CD4-positive, alpha-beta T cell treated with Interleukin-6 at 100 ng/mL for 8 hours (primary cell): ENCODE results near the gene NXNL1.
"Not testable (repeated sequence)": the region's sequence is repeated elsewhere in the genome, so short reads cannot be mapped to it uniquely, and the experiment has no call there.

Experiments used
- DNase-seq: peaks from one replicate; pipeline ENCODE4 v3.0.0-alpha.2; 2020; ENCODE audit warnings: mixed read lengths, low spot score

NXNL1 gene, protein sequence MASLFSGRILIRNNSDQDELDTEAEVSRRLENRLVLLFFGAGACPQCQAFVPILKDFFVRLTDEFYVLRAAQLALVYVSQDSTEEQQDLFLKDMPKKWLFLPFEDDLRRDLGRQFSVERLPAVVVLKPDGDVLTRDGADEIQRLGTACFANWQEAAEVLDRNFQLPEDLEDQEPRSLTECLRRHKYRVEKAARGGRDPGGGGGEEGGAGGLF

GRCh38 chr19:17460372-17461230, at the start of gene NXNL1:
TSS of gene NXNL1 (minus strand) at chr19:17460926. CDS start at chr19:17460869, 57 bp downstream.
- DNase-seq, result no peak

DNA sequence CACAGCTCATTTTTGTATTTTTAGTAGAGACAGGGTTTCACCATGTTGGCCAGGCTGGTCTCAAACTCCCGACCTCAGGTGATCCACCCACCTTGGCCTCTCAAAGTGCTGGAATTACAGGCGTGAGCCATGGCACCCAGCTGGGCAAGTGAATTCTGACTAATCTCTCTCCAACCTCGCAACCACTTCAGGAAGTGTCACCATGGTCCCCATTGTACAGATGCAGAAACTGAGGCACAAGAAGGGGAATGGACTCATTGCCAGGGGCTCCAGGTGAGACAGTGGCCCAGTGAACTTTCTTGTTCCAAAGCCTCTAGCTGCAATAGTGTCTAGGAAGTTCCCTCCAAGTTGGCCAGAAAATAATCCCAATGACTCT, 47.8 kb upstream of the NXNL1 start:
- DNase-seq, result not testable (repeated sequence)

DNA sequence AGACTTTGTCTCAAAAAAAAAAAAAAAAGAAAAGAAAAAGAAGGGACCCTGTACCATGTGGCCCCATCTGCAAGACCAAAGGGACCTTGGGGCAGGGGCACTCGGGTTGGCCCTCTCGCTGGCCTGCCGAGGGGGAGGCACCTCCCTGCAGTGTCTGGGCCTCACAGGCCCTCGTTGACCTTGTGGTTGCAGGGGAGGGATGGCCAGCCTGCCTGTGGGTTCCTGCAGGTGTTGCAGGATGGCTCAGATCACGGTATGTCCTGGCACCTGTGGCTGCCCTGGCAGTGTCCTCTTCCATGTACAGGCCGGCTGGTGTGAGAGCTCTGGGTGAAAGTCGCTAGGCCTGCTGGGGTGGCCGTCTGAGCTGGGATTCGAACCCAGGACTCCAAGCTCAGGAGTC, 46.0 kb upstream of the NXNL1 start:
- DNase-seq, result no peak

- no peak for DNase-seq
Observed at GRCh38 chr19:17505223-17505622, 44.5 kb upstream of the NXNL1 start.

DNA sequence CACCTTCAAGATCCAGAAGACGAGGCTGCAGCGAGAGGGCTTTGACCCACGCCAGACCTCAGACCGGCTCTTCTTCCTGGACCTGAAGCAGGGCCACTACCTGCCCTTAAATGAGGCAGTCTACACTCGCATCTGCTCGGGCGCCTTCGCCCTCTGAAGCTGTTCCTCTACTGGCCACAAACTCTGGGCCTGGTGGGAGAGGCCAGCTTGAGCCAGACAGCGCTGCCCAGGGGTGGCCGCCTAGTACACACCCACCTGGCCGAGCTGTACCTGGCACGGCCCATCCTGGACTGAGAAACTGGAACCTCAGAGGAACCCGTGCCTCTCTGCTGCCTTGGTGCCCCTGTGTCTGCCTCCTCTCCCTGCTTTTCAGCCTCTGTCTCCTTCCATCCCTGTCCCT, 43.7 kb upstream of the NXNL1 start:
- no peak for DNase-seq

DNA sequence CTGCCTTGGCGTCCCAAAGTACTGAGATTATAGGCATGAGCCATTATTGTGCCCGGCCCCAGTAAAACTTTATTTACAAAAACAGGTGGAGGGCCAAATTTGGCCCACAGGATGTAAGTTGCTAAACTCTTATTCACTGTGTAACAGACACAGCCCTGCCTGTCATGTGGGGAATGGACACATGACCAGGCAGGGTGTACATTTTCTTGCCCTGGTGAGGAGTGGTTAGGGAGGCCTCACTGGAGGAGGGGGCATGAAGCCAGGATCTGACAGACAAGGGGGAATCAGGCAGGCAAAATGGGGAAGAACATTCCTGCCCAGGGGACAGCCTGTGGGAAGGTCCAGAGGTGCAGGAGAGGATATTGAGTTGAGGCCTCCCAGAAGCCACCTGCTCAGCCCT, 43.3 kb upstream of the NXNL1 start:
- DNase-seq, result no peak

- no peak for DNase-seq
Observed at GRCh38 chr19:17503240-17503639, 42.5 kb upstream of the NXNL1 start.

DNA sequence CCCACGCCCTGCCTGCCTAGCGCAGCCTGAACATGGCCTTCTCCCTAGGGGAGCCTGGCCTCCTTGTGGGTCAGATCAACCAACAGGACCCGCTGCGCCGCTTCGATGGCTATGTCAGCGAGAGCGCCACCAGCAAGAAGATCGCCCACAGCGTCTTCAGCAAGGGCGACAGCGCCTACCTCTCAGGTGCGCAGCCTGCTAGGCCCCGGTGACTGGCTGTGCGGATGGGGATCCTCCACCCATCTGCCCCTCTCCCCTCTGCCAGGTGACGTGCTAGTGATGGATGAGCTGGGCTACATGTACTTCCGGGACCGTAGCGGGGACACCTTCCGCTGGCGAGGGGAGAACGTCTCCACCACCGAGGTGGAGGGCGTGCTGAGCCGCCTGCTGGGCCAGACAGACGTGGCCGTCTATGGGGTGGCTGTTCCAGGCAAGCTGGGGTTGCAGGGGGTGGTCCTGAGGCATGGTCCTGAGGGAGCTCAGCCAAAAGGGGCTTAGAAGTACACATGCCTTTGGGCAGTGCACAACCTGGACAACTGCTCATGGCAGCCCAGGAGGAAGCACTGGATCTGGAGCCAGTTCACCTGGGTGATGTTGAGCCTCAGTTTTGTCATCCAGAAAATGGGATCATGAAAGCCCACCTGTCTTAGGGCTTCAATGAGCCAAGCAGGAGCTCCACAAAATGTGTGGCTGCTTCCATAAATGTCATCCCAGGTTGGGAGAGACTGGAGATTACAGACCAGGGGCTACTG, 39.9 kb upstream of the NXNL1 start:
- no peak for DNase-seq

GRCh38 chr19:17499648-17500446, 39.1 kb upstream of the NXNL1 start:
- no peak for DNase-seq

- not testable (repeated sequence) for DNase-seq
Observed at GRCh38 chr19:17499025-17499424, 38.3 kb upstream of the NXNL1 start.

- DNase-seq, result no peak
Observed at GRCh38 chr19:17497149-17497798, 36.5 kb upstream of the NXNL1 start.

DNA sequence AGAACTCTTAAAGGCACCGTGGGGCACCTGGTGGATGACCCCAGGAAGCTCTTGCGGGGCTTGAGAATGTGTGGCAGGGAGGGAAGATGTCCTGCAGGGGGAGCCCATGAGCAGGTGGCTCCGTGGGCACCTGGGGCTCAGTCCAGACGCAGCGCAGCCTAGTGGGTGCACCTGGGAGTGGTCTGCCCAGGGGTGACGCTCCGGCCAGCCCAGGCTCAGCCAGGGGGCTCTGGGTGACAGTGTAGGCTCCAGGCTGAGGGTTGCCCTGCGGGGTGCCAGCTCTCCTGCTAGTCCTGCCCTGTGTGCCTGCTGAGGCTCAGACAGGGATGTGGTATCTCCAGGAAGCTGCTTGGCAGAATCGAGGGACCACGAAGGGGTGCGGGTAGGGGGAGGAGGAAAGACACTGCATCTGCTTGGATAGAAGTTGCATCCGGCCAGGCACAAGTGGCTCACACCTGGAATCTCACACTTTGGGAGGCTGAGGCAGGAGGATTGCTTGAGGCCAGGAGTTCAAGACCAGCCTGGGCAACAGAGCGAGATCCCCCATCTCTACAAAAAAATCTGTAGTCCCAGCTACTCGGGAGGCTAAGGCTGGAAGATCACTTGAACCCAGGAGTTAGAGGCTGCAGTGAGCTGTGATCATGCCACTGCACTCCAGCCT, 35.7 kb upstream of the NXNL1 start:
- peak; percentile 78 for DNase-seq

- no peak for DNase-seq
Observed at GRCh38 chr19:17495639-17496296, 35.0 kb upstream of the NXNL1 start.

DNA sequence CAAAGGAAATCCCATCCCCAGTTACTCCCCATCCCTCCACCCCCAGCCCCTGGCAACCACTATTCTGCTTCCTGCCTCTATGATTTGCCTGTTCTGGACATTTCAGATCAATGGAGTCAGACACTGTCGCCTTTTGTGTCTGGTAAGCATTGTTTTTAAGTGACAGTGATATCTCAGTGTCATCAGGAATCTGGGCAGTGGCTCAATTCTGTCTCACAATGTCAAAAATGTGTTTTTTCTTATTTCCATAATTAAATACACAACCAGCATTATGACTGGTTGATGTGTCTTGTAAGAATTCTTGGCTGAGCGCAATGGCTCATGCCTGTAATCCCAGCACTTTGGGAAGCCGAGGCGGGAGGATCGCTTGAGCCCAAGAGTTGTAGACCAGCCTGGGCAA, 30.6 kb upstream of the NXNL1 start:
- DNase-seq, result no peak

DNA sequence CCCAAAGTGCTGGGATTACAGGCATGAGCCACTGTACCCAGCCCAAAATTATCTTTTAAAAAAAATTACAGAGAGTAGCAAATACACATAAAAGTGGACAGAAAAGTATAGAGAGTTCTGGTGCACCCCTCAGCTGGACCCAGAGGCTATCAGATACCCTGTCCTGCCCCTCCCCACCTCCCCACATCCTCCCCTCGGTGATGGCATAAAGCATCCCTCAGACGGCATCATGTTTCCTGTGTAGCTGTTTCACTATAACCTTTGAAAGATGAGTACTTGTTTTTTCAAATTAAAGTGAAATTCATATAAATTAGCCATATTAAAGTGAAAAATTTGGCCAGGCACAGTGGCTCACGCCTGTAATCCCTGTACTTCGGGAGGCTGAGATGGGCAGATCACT, 29.7 kb upstream of the NXNL1 start:
- DNase-seq, result peak; percentile 57

- no peak for DNase-seq
Observed at GRCh38 chr19:17489392-17490030, 28.8 kb upstream of the NXNL1 start.

- DNase-seq, result peak; percentile 82
Observed at GRCh38 chr19:17488593-17489391, 28.1 kb upstream of the NXNL1 start.

GRCh38 chr19:17487284-17488121, 26.8 kb upstream of the NXNL1 start:
- DNase-seq, result no peak
